ENCODE measurements around the gene ZNF215. TPM values are rescaled to one million over a fixed set of nuclear protein-coding genes. Genes with fewer than 3 reads are reported as not detected.

ZNF215 gene
- total RNA-seq, 3 donors from 2014 or later, result 0.05 to 0.76 (median 0.40) TPM

GRCh38 chr11:6986487-6986886 is 60.3 kb downstream of the ZNF215 start:
- no peak for DNase-seq
- no peaks in the 10 kb centered on the region for H3K36me3 Mint-ChIP-seq (ENCODE audit: insufficient read depth)

GRCh38 chr11:6988506-6988905 is 62.3 kb downstream of the ZNF215 start:
- DNase-seq, result no peak
- Mint-ChIP-seq H3K4me3 (no peak overlapping the region), H3K36me3 (ENCODE audit: insufficient read depth) (no peaks in the 10 kb centered on the region), H3K27me3 (ENCODE audit: low read depth) (peaks cover 7% of the 10 kb centered on the region), H3K4me1 (ENCODE audit: low read depth) (no peaks in the 10 kb centered on the region), H3K9me3 (no peaks in the 10 kb centered on the region)
- ATAC-seq, result no peak

More at GRCh38 chr11:6986487-6986886, 60.3 kb downstream of the ZNF215 start:
- no peaks in the 10 kb centered on the region for H3K9me3 Mint-ChIP-seq
- H3K27me3 Mint-ChIP-seq (ENCODE audit: low read depth), result peaks cover 8% of the 10 kb centered on the region
- no peaks in the 10 kb centered on the region for H3K4me1 Mint-ChIP-seq (ENCODE audit: low read depth)
- no peak for ATAC-seq
- no peak overlapping the region for H3K4me3 Mint-ChIP-seq

- ATAC-seq, result no peak
- H3K4me1 Mint-ChIP-seq (ENCODE audit: low read depth), result no peaks in the 10 kb centered on the region
- DNase-seq, result no peak
- no peaks in the 10 kb centered on the region for H3K36me3 Mint-ChIP-seq (ENCODE audit: insufficient read depth)
- H3K27me3 Mint-ChIP-seq (ENCODE audit: low read depth), result peaks cover 2% of the 10 kb centered on the region
- no peak overlapping the region for H3K4me3 Mint-ChIP-seq
- H3K9me3 Mint-ChIP-seq, result no peaks in the 10 kb centered on the region
Observed at GRCh38 chr11:6991227-6991626, 65.0 kb downstream of the ZNF215 start.

GRCh38 chr11:6992026-6992425 is 65.8 kb downstream of the ZNF215 start:
- Mint-ChIP-seq H3K9me3 (no peaks in the 10 kb centered on the region), H3K4me3 (no peak overlapping the region), H3K4me1 (ENCODE audit: low read depth) (no peaks in the 10 kb centered on the region), H3K36me3 (ENCODE audit: insufficient read depth) (no peaks in the 10 kb centered on the region), H3K27me3 (ENCODE audit: low read depth) (peaks cover 2% of the 10 kb centered on the region)
- ATAC-seq, result no peak
- DNase-seq, result no peak

GRCh38 chr11:6992457-6993417 is 66.5 kb downstream of the ZNF215 start:
- no peaks in the 10 kb centered on the region for H3K36me3 Mint-ChIP-seq (ENCODE audit: insufficient read depth)
- ATAC-seq, result no peak

GRCh38 chr11:6995703-6996102 is 69.5 kb downstream of the ZNF215 start:
- Mint-ChIP-seq H3K36me3 (ENCODE audit: insufficient read depth) (no peaks in the 10 kb centered on the region), H3K9me3 (no peaks in the 10 kb centered on the region)

More at GRCh38 chr11:6992457-6993417, 66.5 kb downstream of the ZNF215 start:
- no peaks in the 10 kb centered on the region for H3K9me3 Mint-ChIP-seq
- peaks cover 2% of the 10 kb centered on the region for H3K27me3 Mint-ChIP-seq (ENCODE audit: low read depth)
- no peaks in the 10 kb centered on the region for H3K4me1 Mint-ChIP-seq (ENCODE audit: low read depth)
- no peak overlapping the region for H3K4me3 Mint-ChIP-seq
- no peak for DNase-seq

GRCh38 chr11:7004482-7004881 is 78.3 kb downstream of the ZNF215 start:
- DNase-seq (no peak), ATAC-seq (no peak)
- Mint-ChIP-seq H3K27me3 (ENCODE audit: low read depth) (peaks cover 23% of the 10 kb centered on the region), H3K4me3 (no peak overlapping the region), H3K9me3 (no peaks in the 10 kb centered on the region), H3K36me3 (ENCODE audit: insufficient read depth) (no peaks in the 10 kb centered on the region), H3K4me1 (ENCODE audit: low read depth) (no peaks in the 10 kb centered on the region)

More at GRCh38 chr11:6995703-6996102, 69.5 kb downstream of the ZNF215 start:
- ATAC-seq (no peak), DNase-seq (no peak)
- Mint-ChIP-seq H3K27me3 (ENCODE audit: low read depth) (peaks cover 5% of the 10 kb centered on the region), H3K4me3 (no peak overlapping the region), H3K4me1 (ENCODE audit: low read depth) (no peaks in the 10 kb centered on the region)

Other genes starting within 250 kb of the ZNF215 start
- gene MRPL17, start 243.1 kb upstream of the ZNF215 start, total RNA-seq, result 100 to 1,000 TPM; 149 to 162 (median 156) TPM
- gene OR2AG2, start 154.4 kb upstream of the ZNF215 start, total RNA-seq, result under 1 TPM in 1 of 3 donors, not detected in 2; 0.16 TPM
- not detected for gene OR2AG1, start 143.4 kb upstream of the ZNF215 start, total RNA-seq
- not detected for gene OR6A2, start 126.7 kb upstream of the ZNF215 start, total RNA-seq
- not detected for gene OR10A5, start 80.7 kb upstream of the ZNF215 start, total RNA-seq
- not detected for gene OR10A2, start 63.4 kb upstream of the ZNF215 start, total RNA-seq
- not detected for gene OR10A4, start 49.8 kb upstream of the ZNF215 start, total RNA-seq
- gene OR2D2, start 33.9 kb upstream of the ZNF215 start, total RNA-seq, result not detected
- not detected for gene OR2D3, start 5.4 kb upstream of the ZNF215 start, total RNA-seq
- gene ZNF214, start 93.9 kb downstream of the ZNF215 start, total RNA-seq, result not detected
- not detected for gene NLRP14, start 94.1 kb downstream of the ZNF215 start, total RNA-seq
- not detected for gene RBMXL2, start 162.6 kb downstream of the ZNF215 start, total RNA-seq

Data from activated T-cell treated with anti-CD3 and anti-CD28 coated beads, Interleukin-2, amount 50 U/mL, for 4 hours (primary cell).